H9 (cell line): ENCODE data around the gene EEF1A2. TPM values are rescaled to one million over a fixed set of nuclear protein-coding genes. Genes with fewer than 3 reads are reported as not detected.

Experiments
- DNase-seq: peaks from one replicate; pipeline ENCODE4 v3.0.0-alpha.2; 2017
- H2AFZ ChIP-seq: one replicate; pipeline ENCODE4 v1.6.1; 2013; ENCODE audit warnings: mild to moderate bottlenecking, low read length, control low read depth, moderate library complexity
- H2AK5ac ChIP-seq: 2 replicates; pipeline ENCODE4 v1.6.1; 2013; ENCODE audit warnings: low read length, control low read depth, mixed read lengths; ENCODE audit not compliant: insufficient read length
- H2BK120ac ChIP-seq: one replicate; pipeline ENCODE4 v1.6.1; 2013; ENCODE audit warnings: low read depth, mild to moderate bottlenecking, low read length, control low read depth, inconsistent platforms; ENCODE audit not compliant: poor library complexity, severe bottlenecking
- H2BK12ac ChIP-seq: 2 replicates; pipeline ENCODE4 v1.6.1; 2013; ENCODE audit warnings: low read length, control low read depth, mixed read lengths, low read depth; ENCODE audit not compliant: insufficient read length
- H2BK15ac ChIP-seq: 2 replicates; pipeline ENCODE4 v1.6.1; 2013; ENCODE audit warnings: low read depth, low read length, control low read depth
- H2BK20ac ChIP-seq: one replicate; pipeline ENCODE4 v1.6.1; 2013; ENCODE audit warnings: low read depth, mild to moderate bottlenecking, low read length, control low read depth, inconsistent platforms; ENCODE audit not compliant: poor library complexity, severe bottlenecking
- H2BK5ac ChIP-seq: 2 replicates; pipeline ENCODE4 v1.6.1; 2013; ENCODE audit warnings: low read length, control low read depth, mixed read lengths; ENCODE audit not compliant: insufficient read length
- H3K14ac ChIP-seq: 2 replicates; pipeline ENCODE4 v1.6.1; 2013; ENCODE audit warnings: low read length, control low read depth; ENCODE audit not compliant: insufficient read depth
- H3K18ac ChIP-seq: 2 replicates; pipeline ENCODE4 v1.6.1; 2013; ENCODE audit warnings: low read depth, mild to moderate bottlenecking, mixed read lengths, low read length, control low read depth; ENCODE audit not compliant: insufficient read length
- H3K23ac ChIP-seq: 2 replicates; pipeline ENCODE4 v1.6.1; 2013; ENCODE audit warnings: low read length, control low read depth, mixed read lengths, low read depth; ENCODE audit not compliant: insufficient read length
- H3K23me2 ChIP-seq: 2 replicates; pipeline ENCODE4 v1.6.1; 2013; ENCODE audit warnings: low read depth, mild to moderate bottlenecking, mixed read lengths, low read length, control low read depth; ENCODE audit not compliant: insufficient read length, poor library complexity, severe bottlenecking
- H3K27ac ChIP-seq: 2 replicates; pipeline ENCODE4 v1.5.1; 2013; ENCODE audit warnings: low read length, control low read depth, mixed read lengths, low read depth; ENCODE audit not compliant: insufficient read length
- H3K27me3 ChIP-seq: 2 replicates; pipeline ENCODE4 v1.6.1; 2013; ENCODE audit warnings: low read length, control low read depth, inconsistent platforms; ENCODE audit not compliant: insufficient read depth
- H3K4ac ChIP-seq: 2 replicates; pipeline ENCODE4 v1.6.1; 2013; ENCODE audit warnings: low read depth, mild to moderate bottlenecking, control low read depth, inconsistent platforms, low read length, moderate library complexity
- H3K4me1 ChIP-seq: 2 replicates; pipeline ENCODE4 v1.6.1; 2013; ENCODE audit warnings: low read length, control low read depth, inconsistent platforms; ENCODE audit not compliant: insufficient read depth
- H3K4me2 ChIP-seq: 2 replicates; pipeline ENCODE4 v1.6.1; 2013; ENCODE audit warnings: low read length, control low read depth, mixed read lengths; ENCODE audit not compliant: insufficient read length, insufficient read depth
- H3K56ac ChIP-seq: 2 replicates; pipeline ENCODE4 v1.6.1; 2013; ENCODE audit warnings: low read depth, mild to moderate bottlenecking, mixed read lengths, low read length, control low read depth; ENCODE audit not compliant: insufficient read length
- H3K79me1 ChIP-seq: 2 replicates; pipeline ENCODE4 v1.6.1; 2013; ENCODE audit warnings: low read depth, mild to moderate bottlenecking, moderate library complexity, low read length, control low read depth, inconsistent platforms; ENCODE audit not compliant: insufficient read depth, poor library complexity, severe bottlenecking
- H3K79me2 ChIP-seq: 2 replicates; pipeline ENCODE4 v1.6.1; 2013; ENCODE audit warnings: low read length, control low read depth, inconsistent platforms; ENCODE audit not compliant: insufficient read depth
- H3K9ac ChIP-seq: 2 replicates; pipeline ENCODE4 v1.6.1; 2013; ENCODE audit warnings: low read length, control low read depth, mixed read lengths; ENCODE audit not compliant: insufficient read length; ENCODE audit errors: extremely low read depth
- H3K9me3 ChIP-seq: one replicate; pipeline ENCODE4 v1.6.1; 2013; ENCODE audit warnings: low read depth, low read length, inconsistent platforms; ENCODE audit not compliant: control insufficient read depth
- H3T11ph ChIP-seq: one replicate; pipeline ENCODE4 v1.6.1; 2013; ENCODE audit warnings: mild to moderate bottlenecking, low read length, control low read depth, inconsistent platforms
- H4K20me1 ChIP-seq: one replicate; pipeline ENCODE4 v1.6.1; 2013; ENCODE audit not compliant: control insufficient read depth, insufficient read length, insufficient read depth
- H4K5ac ChIP-seq: 2 replicates; pipeline ENCODE4 v1.6.1; 2013; ENCODE audit warnings: low read depth, mild to moderate bottlenecking, mixed read lengths, low read length, control low read depth; ENCODE audit not compliant: insufficient read length
- H4K8ac ChIP-seq: replicated peaks from 2 replicates; pipeline ENCODE4 v1.6.1; 2013; ENCODE audit warnings: low read length, control low read depth, mixed read lengths, low read depth; ENCODE audit not compliant: insufficient read length
- H4K91ac ChIP-seq: 2 replicates; pipeline ENCODE4 v1.6.1; 2013; ENCODE audit warnings: low read depth, mild to moderate bottlenecking, moderate library complexity, mixed read lengths, low read length, control low read depth; ENCODE audit not compliant: insufficient read length
- H3K27ac Mint-ChIP-seq, 3 experiments: 2 replicates in 2 of 3; 3 replicates in 1 of 3; pipeline ENCODE4 v1.8.0; 2020 to 2021; ENCODE audit warnings: mixed read lengths in 3 of 3, mild to moderate bottlenecking in 1 of 3, moderate library complexity in 1 of 3
- H3K27me3 Mint-ChIP-seq: 2 replicates; pipeline ENCODE4 v1.8.0; 2021; ENCODE audit warnings: low read depth, mild to moderate bottlenecking, moderate library complexity, mixed read lengths
- H3K36me3 Mint-ChIP-seq, 3 experiments: 2 replicates in 2 of 3; 3 replicates in 1 of 3; pipeline ENCODE4 v1.8.0; 2020 to 2021; ENCODE audit warnings: low read depth in 3 of 3, mixed read lengths in 3 of 3; ENCODE audit not compliant: insufficient read depth in 1 of 3
- H3K4me1 Mint-ChIP-seq, 2 experiments: 2 replicates each; pipeline ENCODE4 v1.8.0; 2020; ENCODE audit warnings: mixed read lengths in 2 of 2
- H3K4me3 Mint-ChIP-seq, 2 experiments: 2 replicates in 1 of 2; 3 replicates in 1 of 2; pipeline ENCODE4 v1.8.0; 2020 to 2021; ENCODE audit warnings: mild to moderate bottlenecking in 2 of 2, mixed read lengths in 2 of 2, moderate library complexity in 1 of 2
- H3K9me3 Mint-ChIP-seq, 2 experiments: 2 replicates in 1 of 2; 3 replicates in 1 of 2; pipeline ENCODE4 v1.8.0; 2020; ENCODE audit warnings: mild to moderate bottlenecking in 2 of 2, mixed read lengths in 2 of 2, moderate library complexity in 1 of 2
- WGBS: extraction: QIAGEN DNeasy Blood & Tissue Kit; methylation state at CpG from one replicate; pipeline ENCODE4 v1.1.7; 2013; ENCODE audit warnings: missing lambda C conversion rate, low lambda C conversion rate, mixed read lengths; ENCODE audit not compliant: insufficient read length; ENCODE audit errors: extremely low coverage; 5-methylcytosine and 5-hydroxymethylcytosine counted together
- total RNA-seq: library from RNA; stranded (reverse); gene quantifications from 2 replicates; pipeline ENCODE4 v1.2.1, GENCODE V29; 2021
- TF ChIP-seq, protein P1 (sequence below): fragments of 200-600 bp; sonication (generic); conservative IDR thresholded peaks from 3 replicates; pipeline ENCODE4 v1.8.0; 2021; ENCODE audit warnings: antibody characterized with exemption, mild to moderate bottlenecking

The EEF1A2 gene
- total RNA-seq, 1 experiment from 2014 or later = 27.4 TPM

DNA sequence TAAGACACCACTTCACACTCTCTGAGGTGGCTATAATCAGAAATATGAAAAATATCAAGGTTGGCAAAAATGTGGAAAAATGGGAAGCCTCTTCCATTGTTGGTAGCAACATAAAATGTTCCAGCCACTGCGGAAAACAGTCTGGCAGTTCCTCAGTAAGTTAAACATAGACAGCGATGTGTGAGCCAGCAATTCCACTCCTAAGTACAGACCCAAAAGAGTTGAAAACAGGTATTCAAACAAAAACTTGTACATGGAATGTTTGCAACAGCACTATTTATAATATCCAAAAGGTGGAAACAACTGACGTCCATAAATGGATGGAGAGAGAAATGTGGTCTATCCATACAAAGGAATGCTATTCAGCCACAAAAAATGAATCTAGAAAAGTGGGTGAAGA, 14.3 kb upstream of the EEF1A2 start:
- no CpG with 5 or more reads among the region's 3 CpGs for WGBS
- no peaks in the 10 kb centered on the region for H3K79me2 ChIP-seq
- H3T11ph ChIP-seq = no peak overlapping the region
- no peaks in the 10 kb centered on the region for H3K4me1 ChIP-seq
- no peak overlapping the region for H2BK12ac ChIP-seq
- H3K23ac ChIP-seq = no peak overlapping the region
- no peak overlapping the region for H4K8ac ChIP-seq
- Mint-ChIP-seq H3K27me3 (peaks cover 61% of the 10 kb centered on the region), H3K36me3 (peaks cover 0 to 35% (median 2%) of the 10 kb centered on the region in 3 experiments; a peak in 4 of 7 replicates), H3K4me3 (no peak overlapping the region), H3K27ac (no peak overlapping the region), H3K9me3 (peaks cover 12 to 46% of the 10 kb centered on the region in 2 experiments), H3K4me1 (peaks cover 0 to 4% of the 10 kb centered on the region in 2 experiments; a peak in 1 of 4 replicates)
- H2BK20ac ChIP-seq = no peak overlapping the region
- H3K27ac ChIP-seq = no peak overlapping the region
- H3K23me2 ChIP-seq = no peaks in the 10 kb centered on the region
- H3K4ac ChIP-seq = no peak overlapping the region
- H3K4me2 ChIP-seq = no peak overlapping the region
- no peak overlapping the region for H2AFZ ChIP-seq
- H3K56ac ChIP-seq = no peak overlapping the region
- H4K91ac ChIP-seq = no peak overlapping the region
- TF ChIP-seq, protein P1, sequence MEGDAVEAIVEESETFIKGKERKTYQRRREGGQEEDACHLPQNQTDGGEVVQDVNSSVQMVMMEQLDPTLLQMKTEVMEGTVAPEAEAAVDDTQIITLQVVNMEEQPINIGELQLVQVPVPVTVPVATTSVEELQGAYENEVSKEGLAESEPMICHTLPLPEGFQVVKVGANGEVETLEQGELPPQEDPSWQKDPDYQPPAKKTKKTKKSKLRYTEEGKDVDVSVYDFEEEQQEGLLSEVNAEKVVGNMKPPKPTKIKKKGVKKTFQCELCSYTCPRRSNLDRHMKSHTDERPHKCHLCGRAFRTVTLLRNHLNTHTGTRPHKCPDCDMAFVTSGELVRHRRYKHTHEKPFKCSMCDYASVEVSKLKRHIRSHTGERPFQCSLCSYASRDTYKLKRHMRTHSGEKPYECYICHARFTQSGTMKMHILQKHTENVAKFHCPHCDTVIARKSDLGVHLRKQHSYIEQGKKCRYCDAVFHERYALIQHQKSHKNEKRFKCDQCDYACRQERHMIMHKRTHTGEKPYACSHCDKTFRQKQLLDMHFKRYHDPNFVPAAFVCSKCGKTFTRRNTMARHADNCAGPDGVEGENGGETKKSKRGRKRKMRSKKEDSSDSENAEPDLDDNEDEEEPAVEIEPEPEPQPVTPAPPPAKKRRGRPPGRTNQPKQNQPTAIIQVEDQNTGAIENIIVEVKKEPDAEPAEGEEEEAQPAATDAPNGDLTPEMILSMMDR = no peak
- H3K9ac ChIP-seq = no peak overlapping the region
- no peak for DNase-seq
- H4K5ac ChIP-seq = no peak overlapping the region
- no peak overlapping the region for H2BK15ac ChIP-seq
- no peaks in the 10 kb centered on the region for H3K79me1 ChIP-seq
- H3K27me3 ChIP-seq = no peaks in the 10 kb centered on the region
- H2AK5ac ChIP-seq = no peak overlapping the region
- no peaks in the 10 kb centered on the region for H3K9me3 ChIP-seq
- no peak overlapping the region for H3K18ac ChIP-seq
- H4K20me1 ChIP-seq = no peaks in the 10 kb centered on the region
- no peak overlapping the region for H2BK120ac ChIP-seq
- H3K14ac ChIP-seq = no peak overlapping the region
- H2BK5ac ChIP-seq = no peak overlapping the region
